HG03354 (cell line): ENCODE measurements around the gene FLT4.

Source experiments
- ATAC-seq: cut with Tn5 transposase; IDR thresholded peaks from one replicate; pipeline ENCODE4 v1.9.1; 2021; ENCODE audit warnings: mild to moderate bottlenecking; ENCODE audit not compliant: unreplicated experiment, poor library complexity, severe bottlenecking

The FLT4 gene

GRCh38 chr5:180628827-180629750 is 20.3 kb downstream of the FLT4 start:
- no peak for ATAC-seq

- ATAC-seq = no peak
These were observed 21.2 kb downstream of the FLT4 start for GRCh38 chr5:180628211-180628610.

- no peak for ATAC-seq
These were observed 21.8 kb downstream of the FLT4 start for GRCh38 chr5:180627386-180628120.

- no peak for ATAC-seq
These were observed 22.6 kb downstream of the FLT4 start for GRCh38 chr5:180626661-180627385.

GRCh38 chr5:180625791-180626660 is 23.4 kb downstream of the FLT4 start:
- no peak for ATAC-seq

GRCh38 chr5:180625125-180625790 is 24.1 kb downstream of the FLT4 start:
- ATAC-seq = no peak

- no peak for ATAC-seq
These were observed 24.8 kb downstream of the FLT4 start for GRCh38 chr5:180624587-180624986.

GRCh38 chr5:180623844-180624243 is 25.6 kb downstream of the FLT4 start:
- no peak for ATAC-seq

- no peak for ATAC-seq
These were observed 26.0 kb downstream of the FLT4 start for GRCh38 chr5:180623411-180623834.

GRCh38 chr5:180622910-180623309 is 26.5 kb downstream of the FLT4 start:
- ATAC-seq = no peak

- ATAC-seq = no peak
These were observed 28.1 kb downstream of the FLT4 start for GRCh38 chr5:180621311-180621710.

- ATAC-seq = no peak
These were observed 29.4 kb downstream of the FLT4 start for GRCh38 chr5:180620014-180620413.

GRCh38 chr5:180619563-180619915 is 29.9 kb downstream of the FLT4 start:
- no peak for ATAC-seq

GRCh38 chr5:180618829-180619562 is 30.4 kb downstream of the FLT4 start:
- no peak for ATAC-seq

GRCh38 chr5:180618487-180618828 is 30.9 kb downstream of the FLT4 start:
- ATAC-seq = no peak

- no peak for ATAC-seq
These were observed 35.6 kb downstream of the FLT4 start for GRCh38 chr5:180613814-180614188.

- no peak for ATAC-seq
These were observed 36.1 kb downstream of the FLT4 start for GRCh38 chr5:180613188-180613813.

- no peak for ATAC-seq
These were observed 36.7 kb downstream of the FLT4 start for GRCh38 chr5:180612683-180613082.
